ENCODE results near the gene LSS.

The LSS gene

GRCh38 chr21:46228345-46229051, at the start of gene LSS:
TSS of gene LSS (minus strand) at chr21:46228774. CDS start at chr21:46228745, 29 bp downstream.
- peak; percentile 90 to 98 for DNase-seq (ENCODE audit: low read depth in 2 of 2, low spot score in 1 of 2)

- no peak for DNase-seq (ENCODE audit: low read depth in 2 of 2, low spot score in 1 of 2)
Measured at GRCh38 chr21:46274797-46275390, 46.3 kb upstream of the LSS start.

- no peak for DNase-seq (ENCODE audit: low read depth in 2 of 2, low spot score in 1 of 2)
Measured at GRCh38 chr21:46273341-46273740, 44.8 kb upstream of the LSS start.

- DNase-seq (ENCODE audit: low read depth in 2 of 2, low spot score in 1 of 2) = no peak
Measured at GRCh38 chr21:46269466-46269865, 40.9 kb upstream of the LSS start.

- DNase-seq (ENCODE audit: low read depth in 2 of 2, low spot score in 1 of 2) = no peak
Measured at GRCh38 chr21:46268371-46268770, 39.8 kb upstream of the LSS start.

- DNase-seq (ENCODE audit: low read depth in 2 of 2, low spot score in 1 of 2) = no peak
Measured at GRCh38 chr21:46266946-46267345, 38.4 kb upstream of the LSS start.

GRCh38 chr21:46265736-46266525, 37.4 kb upstream of the LSS start:
- no peak for DNase-seq (ENCODE audit: low read depth in 2 of 2, low spot score in 1 of 2)

- DNase-seq (ENCODE audit: low read depth in 2 of 2, low spot score in 1 of 2) = no peak
Measured at GRCh38 chr21:46264690-46265144, 36.1 kb upstream of the LSS start.

GRCh38 chr21:46264046-46264689, 35.6 kb upstream of the LSS start:
- no peak for DNase-seq (ENCODE audit: low read depth in 2 of 2, low spot score in 1 of 2)

- DNase-seq (ENCODE audit: low read depth in 2 of 2, low spot score in 1 of 2) = no peak
Measured at GRCh38 chr21:46256501-46256994, 28.0 kb upstream of the LSS start.

GRCh38 chr21:46255758-46256337, 27.3 kb upstream of the LSS start:
- DNase-seq (ENCODE audit: low read depth in 2 of 2, low spot score in 1 of 2) = no peak

- DNase-seq (ENCODE audit: low read depth in 2 of 2, low spot score in 1 of 2) = no peak
Measured at GRCh38 chr21:46255166-46255565, 26.6 kb upstream of the LSS start.

GRCh38 chr21:46254208-46254975, 25.8 kb upstream of the LSS start:
- DNase-seq (ENCODE audit: low read depth in 2 of 2, low spot score in 1 of 2) = no peak

GRCh38 chr21:46253610-46254124, 25.1 kb upstream of the LSS start:
- DNase-seq (ENCODE audit: low read depth in 2 of 2, low spot score in 1 of 2) = no peak

- DNase-seq (ENCODE audit: low read depth in 2 of 2, low spot score in 1 of 2) = no peak
Measured at GRCh38 chr21:46252840-46253239, 24.3 kb upstream of the LSS start.

GRCh38 chr21:46250146-46250725, 21.7 kb upstream of the LSS start:
- DNase-seq (ENCODE audit: low read depth in 2 of 2, low spot score in 1 of 2) = no peak

GRCh38 chr21:46248827-46249226, 20.3 kb upstream of the LSS start:
- DNase-seq (ENCODE audit: low read depth in 2 of 2, low spot score in 1 of 2) = no peak

GRCh38 chr21:46248422-46248782, 19.8 kb upstream of the LSS start:
- DNase-seq (ENCODE audit: low read depth in 2 of 2, low spot score in 1 of 2) = no peak

GRCh38 chr21:46247699-46248421, 19.3 kb upstream of the LSS start:
- DNase-seq (ENCODE audit: low read depth in 2 of 2, low spot score in 1 of 2) = no peak
